ENCODE data around the gene NCKAP1. TPM values are rescaled to one million over a fixed set of nuclear protein-coding genes. Genes with fewer than 3 reads are reported as not detected.

NCKAP1 gene
- total and polyA plus RNA-seq, 10 of the 15 experiments (the other 5 are each of a cell fraction or from before 2014, with no cell fraction given) = 0.11 to 1.5 (median 0.52) TPM

DNA sequence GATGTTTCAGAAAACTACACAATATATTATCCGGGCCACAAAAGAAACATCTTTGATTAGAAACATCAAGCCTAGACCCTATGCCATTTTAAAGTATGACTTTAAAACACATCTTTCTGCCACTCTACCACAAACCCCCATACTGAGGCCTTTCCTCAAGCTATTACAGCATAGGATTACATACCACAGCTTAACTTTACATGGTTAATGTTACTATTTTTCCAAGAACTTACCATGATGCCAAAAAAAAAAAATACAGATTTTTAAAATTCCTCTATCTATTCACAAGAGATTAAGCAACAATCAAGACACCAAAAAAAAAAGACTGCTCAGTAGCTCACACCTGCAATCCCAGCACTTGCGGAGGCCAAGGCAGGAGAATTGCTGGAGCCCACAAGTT, 9.0 kb downstream of the NCKAP1 start (continued):
- TF ChIP-seq RELA (IDR thresholded peaks at IDR 0.05; ENCODE audit: borderline replicate concordance, partially characterized antibody) (no peak), HCFC1 (IDR thresholded peaks at IDR 0.05; ENCODE audit: low read length) (no peak), HDAC2 (IDR thresholded peaks at IDR 0.05) (no peak), ATF2 (IDR thresholded peaks at IDR 0.05; ENCODE audit: low read length) (no peak), IKZF2 (IDR thresholded peaks at IDR 0.05) (no peak), MTA3 (IDR thresholded peaks at IDR 0.05; ENCODE audit: borderline replicate concordance, low read length) (no peak)

DNA sequence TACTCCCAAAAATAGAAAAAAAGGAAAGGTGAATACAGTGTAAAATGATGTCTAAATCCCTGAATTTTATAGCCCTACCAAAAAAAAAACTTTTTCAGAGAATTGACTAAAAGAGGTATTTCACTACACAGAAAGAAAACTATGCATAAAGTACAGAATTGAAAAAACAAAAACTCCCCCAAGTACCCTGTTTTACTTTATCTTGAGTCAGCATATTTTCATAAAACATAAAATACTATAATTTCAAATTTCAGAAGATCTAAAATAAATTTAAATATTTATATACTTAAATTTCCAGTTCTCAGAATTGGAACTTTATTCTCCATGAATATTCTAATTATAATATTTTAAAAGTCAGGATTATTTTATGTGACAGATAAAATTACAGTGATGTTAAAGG, 10.1 kb downstream of the NCKAP1 start:
- ChIA-PET SMC1A (ENCODE audit: uncharacterized antibody, unreplicated experiment) (no interaction called here), CTCF (no interaction called here), POLR2A (no interaction called here), RAD21 (ENCODE audit: unreplicated experiment) (no interaction called here)
- in situ Hi-C loops (cut with MboI) = no loop called here
- no TSS peak for BruUV-seq (replicated peaks)
- no peak for FAIRE-seq
- Histone ChIP-seq H3K36me3 (ENCODE audit: control insufficient read depth in 2 of 2, insufficient read depth in 2 of 2, low read length in 1 of 2) (no peaks in the 10 kb centered on the region), H4K20me1 (ENCODE audit: control insufficient read depth, insufficient read depth) (no peaks in the 10 kb centered on the region), H3K27me3 (replicated peaks in 1 of 2; ENCODE audit: control insufficient read depth in 2 of 2, insufficient read depth in 2 of 2, low read length in 1 of 2) (peaks cover 0 to 1% of the 10 kb centered on the region in 2 experiments; a peak in 1 of 4 replicates), H3K9ac (ENCODE audit: control insufficient read depth, insufficient read depth, low read length) (no peak overlapping the region), H3K4me3 (no peak overlapping the region), H3K9me3 (replicated peaks; ENCODE audit: control insufficient read depth, insufficient read depth, low read length) (no peaks in the 10 kb centered on the region), H3K4me1 (ENCODE audit: control insufficient read depth, insufficient read depth, low read length) (no peaks in the 10 kb centered on the region), H3K27ac (ENCODE audit: control insufficient read depth, insufficient read depth) (no peak overlapping the region), H2AFZ (ENCODE audit: control insufficient read depth, low read depth, low read length) (no peak overlapping the region), H3K4me2 (ENCODE audit: control insufficient read depth, insufficient read depth) (no peak overlapping the region), H3K79me2 (ENCODE audit: control insufficient read depth, insufficient read depth, low read length) (no peaks in the 10 kb centered on the region)
- ATAC-seq = no peak
- TF ChIP-seq YY1 (IDR thresholded peaks at IDR 0.05; ENCODE audit: low read depth, low read length) = no peak
- no peak for DNase-seq (ENCODE audit: low read depth, low spot score)
- intact Hi-C loops (cut with micrococcal nuclease; ENCODE audit: unreplicated experiment) = no loop called here
